ENCODE data around the gene CDC42.

DNA sequence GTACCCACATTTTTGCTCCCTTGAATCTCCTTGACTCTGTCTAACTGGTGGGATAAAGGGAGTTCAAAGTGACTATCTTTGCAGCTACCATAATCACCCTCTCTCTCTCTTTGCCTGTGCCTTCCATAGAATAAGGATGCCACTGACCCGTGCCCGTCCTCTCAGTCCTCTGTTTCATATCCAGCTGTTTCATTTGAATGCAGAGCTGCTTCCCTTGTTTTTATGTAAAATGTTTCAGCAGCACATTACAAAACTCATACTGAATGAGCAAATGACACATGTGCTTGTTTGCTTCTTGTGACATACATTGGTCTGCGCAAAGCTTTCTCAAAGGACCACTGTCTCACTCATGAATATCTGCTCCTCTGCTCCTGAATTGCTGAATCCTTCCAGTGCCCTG, 38.4 kb downstream of the CDC42 start:
- TF ChIP-seq POLR2A (IDR thresholded peaks at IDR 0.05; ENCODE audit: low read depth, low read length) (no peak), POLR2AphosphoS5 (IDR thresholded peaks at IDR 0.05; ENCODE audit: low read depth, low read length) (no peak), TAF1 (IDR thresholded peaks at IDR 0.05; ENCODE audit: low read depth, low read length) (no peak), POU2F2 (IDR thresholded peaks at IDR 0.05; ENCODE audit: low read depth, low read length) (no peak), PAX5 (IDR thresholded peaks at IDR 0.05; ENCODE audit: insufficient read depth, low read length, severe bottlenecking) (no peak)
